Right ventricle myocardium inferior (tissue), 1 donor: ENCODE data around the gene GMNC. TPM values are rescaled to one million over a fixed set of nuclear protein-coding genes. Genes with fewer than 3 reads are reported as not detected.

Source experiments
- ATAC-seq: fragments of 200-7000 bp; cut with Tn5 transposase; one replicate; pipeline ENCODE4 v1.9.1; 2020; ENCODE audit warnings: mild to moderate bottlenecking, moderate library complexity
- DNase-seq: peaks from one replicate; pipeline ENCODE4 v3.0.0; 2021; ENCODE audit errors: missing footprints
- intact Hi-C: fragments of 100-400 bp; cut with DNase I; formaldehyde crosslinking; loops from one replicate; pipeline ENCODE4 v1.11.0; 2022
- total RNA-seq: library from RNA; stranded (reverse); fragmentation: NEBNext Ultra II Directional; extraction: Animal tissue kit (Norgen Biotek cat#: 25700); gene quantifications from one replicate; pipeline ENCODE4 v1.2.1, GENCODE V29; 2021
- donor health status: DM: no; HTN: yes; CAD: no; lungs with severe emphysema.

The GMNC gene
- total RNA-seq, 1 donor from 2014 or later: 4.4 TPM

DNA sequence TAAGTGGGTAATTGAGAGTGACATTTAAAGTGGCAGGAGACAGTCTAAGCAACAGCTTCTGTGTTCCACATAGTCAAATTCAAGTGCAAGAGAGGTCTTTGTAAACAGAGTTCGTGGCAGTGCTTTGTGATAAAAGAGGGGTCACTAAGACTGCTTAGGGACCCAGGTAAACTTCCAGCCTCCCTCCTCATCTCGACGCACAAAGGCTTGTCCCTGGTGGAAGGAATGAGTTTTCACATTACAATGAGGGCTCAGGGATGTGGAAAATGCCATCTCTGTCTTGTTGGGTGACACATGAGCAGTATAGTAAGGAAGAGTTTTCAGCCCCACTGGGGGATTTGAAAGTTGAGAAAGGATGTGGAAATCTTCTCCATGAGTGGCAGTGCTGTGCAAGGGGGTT, 7.3 kb downstream of the GMNC start:
- no peak for ATAC-seq
- DNase-seq: no peak
- intact Hi-C loops: no loop called here

DNA sequence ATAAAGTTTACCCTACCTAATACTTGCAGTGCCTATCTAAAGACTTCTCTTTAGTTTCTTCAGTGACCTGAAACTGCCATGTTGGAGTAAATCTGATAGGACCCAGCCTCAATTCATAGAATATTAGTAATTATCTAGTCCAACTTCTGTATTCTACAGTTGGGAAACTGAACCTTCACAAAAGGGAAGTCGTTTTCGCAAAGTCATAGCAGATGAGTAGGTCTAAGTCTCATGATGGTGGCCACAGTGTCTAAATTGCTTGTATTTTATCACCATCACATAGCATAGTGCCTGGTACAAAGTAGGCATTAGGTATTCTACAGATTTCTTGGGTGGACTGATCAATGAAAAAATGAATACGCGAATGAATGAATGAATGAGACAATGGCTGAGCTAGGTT, 8.4 kb downstream of the GMNC start:
- intact Hi-C loops: no loop called here
- DNase-seq: no peak
- ATAC-seq: no peak

DNA sequence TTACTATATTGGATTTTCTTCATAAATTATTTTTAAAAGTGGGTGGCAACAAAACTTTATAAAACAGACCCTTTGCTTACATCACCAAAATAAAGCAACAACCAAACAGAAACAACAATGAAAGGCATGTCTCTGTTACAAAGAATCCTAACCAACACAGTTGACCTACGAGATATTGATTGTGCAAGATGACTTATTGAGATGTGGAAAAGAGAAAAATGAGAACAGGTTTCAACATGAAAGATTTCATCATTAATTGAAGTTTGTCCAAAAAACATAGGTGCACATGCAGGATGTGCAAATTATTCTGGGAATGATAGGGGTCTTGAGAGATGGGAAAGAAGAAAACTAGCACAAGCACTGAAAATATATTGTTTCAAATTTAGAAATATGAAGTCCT, 9.0 kb downstream of the GMNC start:
- intact Hi-C loops: no loop called here
- no peak for ATAC-seq
- DNase-seq: no peak

DNA sequence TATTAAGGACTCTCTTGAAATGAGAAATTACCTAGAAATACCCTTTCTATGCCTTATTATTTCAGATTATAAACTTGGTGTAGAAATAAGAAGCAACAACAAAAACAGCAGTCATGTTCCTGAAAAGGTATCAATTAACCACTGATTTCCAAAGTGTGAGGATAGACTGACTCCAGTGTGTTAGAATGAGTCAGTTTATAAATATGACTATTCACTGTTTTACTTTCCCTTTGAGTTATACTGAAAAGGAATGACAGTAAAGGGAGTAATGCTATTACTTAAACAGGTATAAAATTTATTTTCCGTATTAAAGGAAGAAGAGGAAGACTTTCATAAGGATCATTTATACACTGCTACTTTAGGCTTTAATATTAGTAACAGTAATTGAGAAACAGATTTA, 12.9 kb downstream of the GMNC start:
- ATAC-seq (no peak), DNase-seq (no peak)
- intact Hi-C loops: no loop called here

DNA sequence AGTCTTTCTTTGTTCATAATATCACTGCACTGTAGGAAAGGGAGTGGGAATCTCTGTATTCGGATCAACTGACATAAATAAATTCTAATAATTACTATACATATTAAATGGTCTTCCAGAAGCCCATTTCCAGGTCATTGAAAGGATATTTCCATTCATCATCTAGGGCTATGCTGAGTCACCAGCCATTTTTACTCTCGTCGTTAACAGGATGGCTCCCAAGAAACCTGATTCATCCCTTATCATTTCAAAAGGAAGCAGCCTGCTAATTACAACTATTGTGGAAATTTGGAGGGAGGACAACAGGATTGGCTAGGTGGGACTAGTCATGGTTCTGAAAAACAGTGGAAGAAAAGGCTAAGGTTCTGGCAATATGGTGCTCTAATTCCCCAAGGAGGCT, 13.6 kb downstream of the GMNC start:
- DNase-seq (no peak), ATAC-seq (no peak)
- intact Hi-C loops: no loop called here

DNA sequence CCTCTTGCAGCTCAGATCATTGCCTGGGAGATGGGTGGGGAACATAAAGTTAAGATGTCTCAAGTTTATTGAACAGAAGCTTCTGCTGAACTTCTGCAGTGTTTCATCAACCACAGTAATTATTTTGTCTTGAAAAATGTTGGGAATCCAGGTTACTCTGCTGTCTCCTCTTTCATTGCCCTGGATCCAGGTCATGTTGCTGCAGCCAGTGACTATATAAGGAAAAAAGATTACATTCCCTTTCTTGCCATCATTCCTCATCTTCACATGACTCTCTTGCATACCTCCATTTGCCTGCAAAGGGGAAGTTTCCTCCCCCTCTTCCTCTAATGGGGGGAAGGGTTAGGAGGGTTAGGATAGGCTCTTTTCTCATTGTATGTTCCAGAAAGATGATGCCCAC, 15.1 kb downstream of the GMNC start:
- DNase-seq (no peak), ATAC-seq (no peak)
- intact Hi-C loops: no loop called here

DNA sequence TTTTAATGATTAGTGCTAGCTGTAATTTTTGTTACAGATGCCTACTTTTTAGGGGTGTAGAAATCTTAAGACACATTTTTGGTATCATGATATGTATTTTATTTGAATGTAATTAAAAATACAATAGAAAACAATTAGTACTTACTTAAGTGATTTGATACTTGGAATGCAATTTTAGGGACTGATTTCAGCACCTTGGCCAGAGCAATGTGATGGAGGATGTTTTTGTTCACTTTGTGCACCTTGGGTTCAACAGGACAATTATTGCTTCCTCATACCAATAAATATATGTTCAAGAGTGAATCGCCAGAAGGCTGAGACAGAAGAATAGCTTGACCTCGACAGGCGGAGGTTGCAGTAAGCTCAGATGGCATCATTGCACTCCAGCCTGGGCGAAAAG, 22.3 kb downstream of the GMNC start:
- intact Hi-C loops: no loop called here
- no peak for ATAC-seq
- DNase-seq: no peak

DNA sequence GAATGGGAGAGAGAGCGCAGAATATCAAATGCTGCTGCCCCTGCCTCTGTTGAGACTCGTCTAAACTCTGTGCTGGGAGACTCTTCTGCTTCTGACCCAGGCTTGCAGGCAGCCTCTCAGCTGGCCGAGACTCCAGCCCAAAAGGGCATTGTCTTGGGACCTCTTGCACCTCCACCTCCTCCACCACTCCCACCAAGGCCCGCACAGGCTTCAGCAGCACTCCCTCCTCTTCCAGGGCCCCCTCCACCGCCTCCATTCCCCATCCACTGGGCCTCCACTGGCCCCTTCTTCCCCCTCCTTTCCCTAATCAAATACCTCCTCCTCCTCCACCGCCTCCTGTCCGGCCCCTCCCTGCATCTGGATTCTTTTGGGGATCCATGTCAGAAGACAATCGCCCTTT, 31.3 kb downstream of the GMNC start:
- DNase-seq: no peak
- intact Hi-C loops: no loop called here
- no peak for ATAC-seq

DNA sequence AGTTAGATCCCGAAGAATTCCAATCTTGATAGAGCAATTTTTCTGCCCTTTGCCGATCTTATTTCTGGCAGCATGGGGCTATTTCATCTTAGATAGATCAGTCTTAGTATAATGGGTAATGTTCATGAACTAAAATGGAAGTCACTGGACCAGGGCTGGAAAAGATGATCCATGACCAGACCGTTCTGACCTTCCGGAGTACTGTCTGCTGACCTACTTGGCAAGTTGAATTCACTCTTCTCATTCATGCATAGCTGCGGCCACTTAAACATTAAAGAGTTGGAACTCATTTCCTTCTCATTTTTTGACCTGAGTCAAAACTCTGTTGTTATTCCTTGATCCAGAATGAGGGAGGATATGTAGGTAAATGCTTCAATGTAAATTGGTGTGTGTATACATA, 32.5 kb downstream of the GMNC start:
- DNase-seq: no peak
- ATAC-seq: no peak
- intact Hi-C loops: no loop called here

DNA sequence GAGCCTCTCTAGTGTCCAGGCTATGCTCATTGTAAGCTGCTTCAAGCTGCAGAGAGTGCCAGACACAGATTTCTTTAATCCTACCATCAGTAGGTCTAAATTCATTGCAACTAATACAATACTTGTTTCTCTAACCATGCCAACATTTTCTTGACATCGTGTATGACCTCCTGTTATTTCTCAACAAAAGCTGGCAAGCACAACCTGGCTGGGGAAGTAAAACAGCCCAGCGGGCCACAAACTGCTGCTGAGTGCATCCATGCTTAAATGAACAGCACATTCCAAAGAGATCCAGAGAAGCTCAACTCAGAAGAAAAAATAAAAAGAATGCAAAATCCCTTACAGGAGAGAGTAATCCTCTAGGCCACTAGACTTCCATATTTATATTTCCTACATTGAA, 36.5 kb downstream of the GMNC start:
- intact Hi-C loops: no loop called here
- ATAC-seq (peak; percentile 28), DNase-seq (no peak)

DNA sequence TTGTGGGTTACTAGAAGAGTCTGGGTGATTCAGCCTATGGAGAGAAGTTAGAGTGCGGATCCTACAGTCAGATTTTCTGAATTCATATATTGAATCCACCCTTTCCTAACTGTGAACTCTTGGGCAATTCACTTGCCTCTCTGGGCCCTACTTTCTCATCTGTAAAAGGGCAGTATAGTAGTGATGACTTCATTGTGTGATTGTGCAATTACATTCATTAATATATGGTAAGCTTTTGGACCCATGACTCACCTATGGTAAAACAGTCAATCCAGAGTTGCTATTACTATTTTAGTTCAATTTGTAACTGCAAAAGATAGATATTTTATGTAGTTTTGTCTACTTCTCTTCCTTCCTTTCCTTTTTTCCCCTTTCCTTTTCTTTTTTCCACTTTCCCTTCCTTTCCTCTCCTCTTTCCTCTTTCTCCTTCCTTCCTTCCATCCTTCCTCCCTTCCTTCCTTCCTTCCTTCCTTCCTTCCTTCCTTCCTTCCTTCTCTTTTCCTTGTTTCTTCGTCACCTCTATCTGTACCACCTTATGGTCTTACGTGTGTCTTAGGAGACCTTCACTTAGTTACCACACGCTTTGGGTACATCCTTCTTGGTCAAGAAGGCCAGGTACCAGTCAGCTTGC, 37.0 kb downstream of the GMNC start:
- intact Hi-C loops: no loop called here
- ATAC-seq: no peak
- DNase-seq: no peak

DNA sequence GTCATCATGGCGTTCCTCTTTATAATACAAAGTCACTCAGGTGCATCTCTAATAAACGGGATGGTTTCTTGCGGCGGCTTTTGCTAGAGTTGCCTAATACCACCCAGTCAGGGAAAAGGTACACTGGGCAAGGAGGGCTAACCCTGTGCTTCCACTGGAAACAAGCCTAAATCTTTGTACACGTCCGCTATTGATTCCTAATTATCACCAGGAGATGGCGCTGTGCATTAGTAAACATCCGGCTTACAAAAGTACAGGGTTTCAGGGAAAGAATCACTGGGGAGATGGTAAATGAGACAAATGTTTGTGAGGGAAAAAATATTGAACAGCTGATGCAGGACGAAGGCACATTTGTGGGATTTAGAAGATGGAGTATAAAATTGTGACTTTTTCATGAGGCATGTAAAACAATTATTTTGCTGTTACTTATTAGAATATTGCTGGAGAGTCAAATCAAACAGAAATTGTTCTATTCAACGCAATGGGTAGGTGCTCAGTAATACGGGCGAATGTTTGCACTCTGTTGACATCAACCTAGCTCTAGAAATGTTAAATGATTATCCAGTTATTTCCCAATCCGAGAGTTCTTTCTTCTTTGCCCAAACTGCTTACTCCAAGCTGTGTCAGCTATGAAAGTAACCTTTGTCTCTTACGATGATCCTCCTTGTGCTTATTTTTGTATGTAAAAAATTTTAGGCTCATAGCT, 50.6 kb downstream of the GMNC start:
- no peak for ATAC-seq
- DNase-seq: no peak
- intact Hi-C loops: loop anchor here (1.0 to 2.0 kb wide), 3 partner anchors 51 to 239 kb away; partner anchors contain the start of gene GMNC

DNA sequence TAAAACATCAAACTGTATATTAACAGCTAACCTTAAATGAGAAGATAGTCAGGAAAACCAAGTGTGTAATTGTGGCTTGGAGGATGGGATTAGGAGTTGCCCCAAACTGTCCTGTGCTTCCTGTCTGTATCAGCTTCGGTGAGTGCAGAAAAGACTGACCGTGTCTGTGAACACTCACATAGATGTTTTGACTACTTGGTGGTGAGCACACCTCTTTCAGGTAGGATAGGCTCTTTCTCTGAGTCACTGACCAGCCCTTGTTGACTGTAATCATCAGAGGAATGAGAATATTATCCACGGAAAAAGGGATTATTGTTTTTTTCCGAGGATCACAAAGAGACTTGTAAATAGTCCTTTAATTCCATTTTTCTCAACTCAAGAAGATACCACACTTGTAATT, 51.5 kb downstream of the GMNC start:
- intact Hi-C loops: loop anchor here (1.0 to 2.0 kb wide), 2 partner anchors 52 to 110 kb away; partner anchors contain the start of gene GMNC
- ATAC-seq: no peak
- no peak for DNase-seq

DNA sequence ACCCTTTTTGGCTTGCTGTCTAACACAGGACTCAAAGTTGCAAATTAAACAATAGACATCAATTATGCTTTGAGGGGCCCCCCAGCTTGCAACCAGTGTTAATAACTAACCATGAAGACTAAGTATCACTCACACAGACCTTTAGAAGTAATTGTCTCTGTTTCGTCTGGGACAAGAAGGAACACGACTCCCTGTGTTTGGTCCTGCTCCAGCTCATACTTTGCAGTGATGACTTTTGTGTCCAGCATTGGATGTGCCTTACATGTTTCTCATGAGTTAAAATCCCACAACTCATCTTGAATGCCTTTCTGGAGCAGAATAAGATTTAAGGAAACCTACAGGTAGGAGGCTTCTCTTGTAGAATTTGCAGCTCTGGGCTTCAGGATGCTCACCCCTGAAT, 53.1 kb downstream of the GMNC start:
- ATAC-seq (no peak), DNase-seq (no peak)
- intact Hi-C loops: no loop called here

DNA sequence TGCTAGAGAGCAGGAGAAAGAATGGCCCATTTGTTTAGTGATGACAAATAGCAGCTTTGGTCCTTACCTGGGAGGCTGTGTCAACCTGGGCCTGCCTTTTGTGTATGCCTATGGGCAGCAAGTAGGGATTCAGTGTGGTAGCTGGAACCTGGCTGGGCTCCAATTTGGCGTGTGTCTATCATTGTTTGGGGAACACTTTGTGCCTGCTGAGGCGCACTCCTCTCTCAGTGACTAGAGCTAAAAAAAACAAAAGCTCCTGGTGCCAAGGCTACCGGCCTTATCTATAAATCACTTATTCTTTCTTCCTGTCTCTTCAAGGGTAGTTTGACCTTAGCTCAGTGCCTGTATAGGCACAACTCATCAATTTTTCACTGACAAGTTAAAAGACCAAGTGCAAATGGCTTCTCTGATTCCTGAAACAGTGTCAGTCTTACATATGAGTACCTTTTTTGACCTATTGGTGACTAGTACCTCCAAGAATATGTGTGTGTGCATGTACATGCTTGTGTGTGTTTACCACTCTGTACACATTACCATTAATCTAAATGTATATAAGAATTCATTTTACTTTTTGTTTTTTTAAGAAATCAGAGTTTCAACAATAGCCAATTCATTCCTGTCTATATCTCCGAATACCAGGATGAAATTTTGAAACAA, 54.6 kb downstream of the GMNC start:
- ATAC-seq: peak; percentile 94

More for the DNA sequence above, 54.6 kb downstream of the GMNC start:
- peak; percentile 81 for DNase-seq
- intact Hi-C loops: loop anchor here (2.0 kb wide), 1 partner anchor 33 kb away; no protein-coding TSS in a partner anchor
